Hair follicle dermal papilla cell (primary cell): Measurements from ENCODE around the gene RAG2. TPM values are rescaled to one million over a fixed set of nuclear protein-coding genes. Genes with fewer than 3 reads are reported as not detected.

Experiments used
- total RNA-seq: library from RNA; depleted of rRNA; stranded (reverse); fragments of >200 nt; gene quantifications from 2 replicates; pipeline ENCODE4 v1.2.3, GENCODE V29; 2012

Gene RAG2
- not detected in 2 replicates for total RNA-seq

DNA sequence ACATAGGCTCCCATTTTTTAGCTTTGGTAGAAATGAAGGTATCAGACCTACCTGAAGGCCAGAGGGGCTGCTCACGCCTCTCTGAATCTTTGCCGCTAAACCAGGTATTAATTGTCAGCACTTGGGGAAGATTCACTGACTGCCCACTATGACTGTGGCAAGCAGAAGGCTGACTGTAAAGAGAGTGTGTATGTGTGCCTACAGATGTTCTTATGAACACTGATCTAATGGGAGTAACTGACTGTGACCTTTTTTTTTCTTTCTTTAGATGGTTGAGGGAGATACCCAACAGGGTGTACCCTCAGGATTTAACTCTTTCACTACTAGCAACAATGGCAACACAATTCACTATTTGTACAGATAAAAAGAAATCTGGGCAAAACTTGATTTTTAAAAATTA lies at the start of gene RAG2:
Gene RAG2 (minus strand): TSS at position 186 of the 400 bp plus-strand sequence. CDS start 4,068 bp downstream, outside the sequence.

DNA sequence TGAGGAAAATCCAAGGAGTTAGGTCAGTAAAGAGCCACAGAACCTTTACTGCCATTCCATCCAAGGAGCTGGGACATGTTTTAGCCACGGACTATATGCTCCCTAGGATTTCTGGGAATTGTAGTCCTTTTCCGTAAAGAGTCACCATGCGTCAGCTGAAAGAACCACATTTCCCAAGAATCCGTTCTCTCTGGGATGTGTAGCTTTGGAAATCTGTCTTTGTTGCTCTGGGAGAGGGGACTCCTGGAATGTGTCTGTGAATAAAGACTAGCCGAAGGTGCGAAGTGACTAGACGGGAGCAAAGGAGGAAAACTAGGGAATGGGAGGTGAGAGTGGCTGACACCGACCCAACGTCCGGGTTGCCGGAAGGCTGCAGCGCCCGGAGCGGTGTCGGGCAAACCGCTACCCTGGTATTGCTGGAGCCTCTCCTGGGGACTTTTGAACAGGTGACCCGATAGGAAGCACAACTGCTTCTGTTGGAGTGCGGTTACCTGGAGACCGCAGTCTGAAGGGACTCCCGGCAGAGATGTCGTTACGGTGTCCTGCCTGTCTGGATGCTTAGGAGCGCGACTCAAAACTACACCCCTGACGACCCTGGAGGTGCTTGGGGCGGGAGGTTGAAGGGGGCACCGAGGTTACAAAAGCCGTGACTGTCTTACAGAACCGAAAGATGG lies 3.6 kb downstream of the RAG2 start, which contains the start of gene IFTAP:
Gene IFTAP (plus strand): TSS at position 187 of the 674 bp plus-strand sequence. CDS start 15,602 bp downstream, outside the sequence.

DNA sequence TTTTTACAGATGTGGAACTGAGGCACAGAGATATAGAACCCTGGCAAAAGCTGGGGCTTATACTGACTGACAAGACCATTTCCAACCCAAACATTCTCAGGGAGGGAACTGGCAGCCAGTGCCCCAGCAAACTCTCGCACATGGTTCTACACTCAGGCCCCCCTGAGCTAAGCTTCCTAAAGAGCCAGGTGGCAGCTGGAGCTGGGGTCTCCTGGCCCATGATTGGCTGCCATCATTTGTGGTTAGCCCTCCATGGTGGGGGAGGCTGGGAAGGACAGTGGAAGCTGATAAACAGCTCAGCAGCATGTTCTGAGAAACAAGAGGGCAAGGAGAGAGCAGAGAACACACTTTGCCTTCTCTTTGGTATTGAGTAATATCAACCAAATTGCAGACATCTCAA lies 30.3 kb downstream of the RAG2 start, which contains the start of gene RAG1:
Gene RAG1 (plus strand): TSS at position 314 of the 400 bp plus-strand sequence. CDS start 5,298 bp downstream, outside the sequence.

Other genes starting within 250 kb of the RAG2 start
- 14.8 and 17.4 TPM in 2 replicates for gene TRAF6, start 88.0 kb downstream of the RAG2 start, total RNA-seq
- gene RAG1, start 30.2 kb downstream of the RAG2 start, total RNA-seq: 0.85 and 0.97 TPM in 2 replicates
- gene IFTAP, start 3.7 kb downstream of the RAG2 start, total RNA-seq: 13.0 and 20.3 TPM in 2 replicates